Mammary epithelial cell (primary cell): ENCODE measurements around the gene DGAT2.

Experiments
- CTCF ChIP-seq, 2 donors: IDR thresholded peaks in 1 of 2; conservative IDR thresholded peaks in 1 of 2; 2 replicates each; pipeline ENCODE4 v1.5.1; 2011 to 2012; ENCODE audit warnings: inconsistent platforms in 2 of 2, low read length in 2 of 2, mild to moderate bottlenecking in 2 of 2, control low read depth in 1 of 2, low read depth in 1 of 2; ENCODE audit not compliant: insufficient read depth in 1 of 2; ENCODE audit errors: extremely low read depth in 1 of 2
- EZH2 ChIP-seq: IDR thresholded peaks from 2 replicates; pipeline ENCODE4 v1.6.1; 2012; ENCODE audit warnings: low read length, inconsistent platforms, borderline replicate concordance

GRCh38 chr11:75783416-75784084, 15.0 kb downstream of the DGAT2 start:
- TF ChIP-seq CTCF (conservative IDR thresholded peaks at IDR 0.05 in 1 of 2, IDR thresholded peaks at IDR 0.05 in 1 of 2; ENCODE audit: extremely low read depth in 1 of 2, insufficient read depth in 1 of 2, low read depth in 1 of 2, low read length in 2 of 2) (no peak), EZH2 (no peak)
